ENCODE data around the gene TSPY3.
"Not testable (repeated sequence)": the region's sequence is repeated elsewhere in the genome, so short reads cannot be mapped to it uniquely, and the experiment has no call there.

TSPY3 gene

GRCh38 chrY:9398121-9398520 lies at the start of gene TSPY3:
TSS of gene TSPY3 (plus strand) at chrY:9398421. CDS start at chrY:9398467, 46 bp downstream.
- DNase-seq (ENCODE audit: low read depth): not testable (repeated sequence)

GRCh38 chrY:9357497-9357896 lies 40.7 kb upstream of the TSPY3 start, which contains the start of gene TSPY8:
TSS of gene TSPY8 (plus strand) at chrY:9357797. CDS start at chrY:9357843, 46 bp downstream.
- not testable (repeated sequence) for DNase-seq (ENCODE audit: low read depth)

GRCh38 chrY:9396527-9396926 lies 1.7 kb upstream of the TSPY3 start:
- DNase-seq (ENCODE audit: low read depth): not testable (repeated sequence)
